GM12878 (cell line): ENCODE data around the gene ABHD1. TPM values are rescaled to one million over a fixed set of nuclear protein-coding genes. Genes with fewer than 3 reads are reported as not detected.

Experiments used
- ATAC-seq: fragments of 200-7000 bp; cut with Tn5 transposase; 3 replicates; pipeline ENCODE4 v1.9.1; 2020; ENCODE audit warnings: mild to moderate bottlenecking, moderate library complexity
- BruUV-seq: library from RNA; stranded (reverse); fragments of 400-500 nt; replicated peaks from 2 replicates; lab custom pipeline; 2021; lab: Mats Ljungman, UMichigan
- CTCF ChIA-PET: fragments of 300-600 bp; sonication (Branson Sonifier 250); formaldehyde crosslinking; extraction: SDS; loops from one replicate; lab custom pipeline; 2021; ENCODE audit warnings: inconsistent platforms; lab: Yijun Ruan, JAX
- POLR2A ChIA-PET: fragments of 350-600 bp; formaldehyde crosslinking; extraction: SDS; loops from one replicate; lab custom pipeline; 2021; ENCODE audit warnings: inconsistent platforms; lab: Charles Lee
- RAD21 ChIA-PET: fragments of 300-600 bp; sonication (Branson Sonifier 250); formaldehyde crosslinking; loops from one replicate; lab custom pipeline; 2023; ENCODE audit warnings: antibody characterized with exemption; ENCODE audit not compliant: unreplicated experiment; lab: Charles Lee
- SMC1A ChIA-PET: fragments of 300-600 bp; sonication (Branson Sonifier 250); formaldehyde crosslinking; loops from one replicate; lab custom pipeline; 2023; ENCODE audit not compliant: unreplicated experiment, uncharacterized antibody; lab: Charles Lee
- DNase-seq: peaks from one replicate; pipeline ENCODE4 v3.0.0-alpha.2; 2011; ENCODE audit warnings: low read depth, low spot score
- FAIRE-seq: peaks from 3 replicates; lab custom pipeline; 2011; peaks lifted over from hg19 to GRCh38; lab: Jason Lieb, UNC
- H2AFZ ChIP-seq: 2 replicates; pipeline ENCODE4 v1.6.0; 2011; ENCODE audit warnings: low read depth, low read length, control low read depth; ENCODE audit not compliant: control insufficient read depth
- H3K27ac ChIP-seq: 2 replicates; pipeline ENCODE4 v1.5.1; 2011; ENCODE audit warnings: control low read depth; ENCODE audit not compliant: control insufficient read depth, insufficient read depth
- H3K27me3 ChIP-seq, 2 experiments: replicated peaks in 1 of 2; 2 replicates each; pipeline versions ENCODE4 v1.6.0 to v1.6.1; 2011; ENCODE audit warnings: low read length in 1 of 2; ENCODE audit not compliant: control insufficient read depth in 2 of 2, insufficient read depth in 2 of 2
- H3K36me3 ChIP-seq, 2 experiments: 2 replicates each; pipeline ENCODE4 v1.5.1; 2011; ENCODE audit warnings: low read length in 1 of 2; ENCODE audit not compliant: control insufficient read depth in 2 of 2, insufficient read depth in 2 of 2
- H3K4me1 ChIP-seq: 2 replicates; pipeline ENCODE4 v1.6.1; 2011; ENCODE audit warnings: mild to moderate bottlenecking, low read length, moderate library complexity, mixed read lengths; ENCODE audit not compliant: control insufficient read depth, insufficient read depth
- H3K4me2 ChIP-seq: 2 replicates; pipeline ENCODE4 v1.6.0; 2011; ENCODE audit warnings: control low read depth; ENCODE audit not compliant: control insufficient read depth, insufficient read depth
- H3K4me3 ChIP-seq: fragments of 200-600 bp; sonication (generic); 2 replicates; pipeline ENCODE4 v1.5.1; 2016
- H3K79me2 ChIP-seq: 2 replicates; pipeline ENCODE4 v1.6.0; 2011; ENCODE audit warnings: low read length; ENCODE audit not compliant: control insufficient read depth, insufficient read depth
- H3K9ac ChIP-seq: 2 replicates; pipeline ENCODE4 v1.8.0; 2011; ENCODE audit warnings: low read length, control low read depth, mixed read lengths; ENCODE audit not compliant: control insufficient read depth, insufficient read depth
- H3K9me3 ChIP-seq: replicated peaks from 3 replicates; pipeline ENCODE4 v1.5.1; 2011; ENCODE audit warnings: mild to moderate bottlenecking, low read length; ENCODE audit not compliant: control insufficient read depth, insufficient read depth
- H4K20me1 ChIP-seq: 2 replicates; pipeline ENCODE4 v1.6.0; 2011; ENCODE audit not compliant: control insufficient read depth, insufficient read depth
- EED ChIP-seq: sonication (generic); IDR thresholded peaks from 2 replicates; pipeline ENCODE4 v1.6.1; 2016; ENCODE audit warnings: antibody characterized with exemption, low read depth
- IKZF1 ChIP-seq: fragments of 450-650 bp; conservative IDR thresholded peaks from 2 replicates; pipeline ENCODE4 v1.6.1; 2017; ENCODE audit warnings: antibody characterized with exemption, mild to moderate bottlenecking
- IRF4 ChIP-seq: IDR thresholded peaks from 2 replicates; pipeline ENCODE4 v1.6.1; 2011; ENCODE audit warnings: low read depth, low read length
- RELB ChIP-seq: fragments of 450-650 bp; IDR thresholded peaks from 2 replicates; pipeline ENCODE4 v1.6.1; 2017; ENCODE audit warnings: low read depth, mild to moderate bottlenecking, moderate library complexity
- RUNX3 ChIP-seq: IDR thresholded peaks from 2 replicates; pipeline ENCODE4 v1.6.1; 2012; ENCODE audit warnings: low read length, inconsistent platforms
- SMAD1 ChIP-seq: fragments of 450-650 bp; IDR thresholded peaks from 2 replicates; pipeline ENCODE4 v1.6.1; 2018; ENCODE audit warnings: mild to moderate bottlenecking, low read depth; ENCODE audit not compliant: partially characterized antibody
- SMC3 ChIP-seq: IDR thresholded peaks from 2 replicates; pipeline ENCODE4 v1.6.1; 2011; ENCODE audit warnings: low read length, improper control_type of control experiment, borderline replicate concordance
- SPI1 ChIP-seq: IDR thresholded peaks from 2 replicates; pipeline ENCODE4 v1.6.1; 2011; ENCODE audit warnings: low read depth, mild to moderate bottlenecking, low read length, moderate library complexity, borderline replicate concordance; ENCODE audit not compliant: insufficient read depth
- SREBF2 ChIP-seq: IDR thresholded peaks from 2 replicates; pipeline ENCODE4 v1.6.1; 2012; ENCODE audit warnings: mild to moderate bottlenecking, low read length
- TCF12 ChIP-seq: IDR thresholded peaks from 2 replicates; pipeline ENCODE4 v1.6.1; 2011; ENCODE audit warnings: low read depth, mild to moderate bottlenecking, low read length
- TCF3 ChIP-seq: IDR thresholded peaks from 2 replicates; pipeline ENCODE4 v1.6.1; 2012; ENCODE audit warnings: low read depth, mild to moderate bottlenecking, low read length, borderline replicate concordance; ENCODE audit not compliant: insufficient read depth
- ZNF207 ChIP-seq: fragments of 450-650 bp; IDR thresholded peaks from 2 replicates; pipeline ENCODE4 v1.6.1; 2014; ENCODE audit warnings: antibody characterized with exemption, mild to moderate bottlenecking, borderline replicate concordance
- WGBS: methylation state at CpG from one replicate; pipeline ENCODE4 v1.1.6; 2016; ENCODE audit warnings: low lambda C conversion rate; ENCODE audit not compliant: insufficient replicate concordance, insufficient coverage; ENCODE audit errors: missing lambda C conversion rate; 5-methylcytosine and 5-hydroxymethylcytosine counted together
- in situ Hi-C: fragments of 300-500 bp; cut with MboI; formaldehyde crosslinking; loops from 9 replicates; pipeline ENCODE4 v1.14.3; 2018; ENCODE audit warnings: mixed read lengths
- intact Hi-C: fragments of 100-400 bp; cut with micrococcal nuclease; formaldehyde crosslinking; loops from one replicate; pipeline ENCODE4 v1.14.2; 2022; ENCODE audit not compliant: unreplicated experiment
- polyA plus RNA-seq, 11 experiments: library from polyadenylated mRNA; depleted of rRNA in 4 of 11; unstranded in 6 of 11; stranded (reverse) in 5 of 11; fragments of >200 nt; fragmentation: Nextera tagmentation in 4 of 11; fragmentation: Illumina TruSeq in 1 of 11; extraction: Ambion mirVana in 4 of 11; extraction: Trizol in 1 of 11; gene quantifications; 1 replicate in 1 of 11; 2 replicates in 10 of 11; pipeline versions ENCODE4 v1.2.1 to v1.2.3, GENCODE V29; 2011 to 2016; ENCODE audit warnings: inconsistent platforms in 2 of 11, missing spikeins in 2 of 11, low read depth in 1 of 11
- total RNA-seq, 4 experiments: library from RNA; depleted of rRNA in 3 of 4; stranded (reverse); fragments of >200 nt in 3 of 4; fragmentation: Illumina TruSeq in 1 of 4; extraction: Trizol in 1 of 4; gene quantifications; 2 replicates each; pipeline versions ENCODE4 v1.2.1 to v1.2.3, GENCODE V29; 2013 to 2021

Gene ABHD1
- total and polyA plus RNA-seq, 10 of the 15 experiments (the other 5 are each of a cell fraction or from before 2014, with no cell fraction given): 0.04 to 0.35 (median 0.17) TPM; not detected in 2

DNA sequence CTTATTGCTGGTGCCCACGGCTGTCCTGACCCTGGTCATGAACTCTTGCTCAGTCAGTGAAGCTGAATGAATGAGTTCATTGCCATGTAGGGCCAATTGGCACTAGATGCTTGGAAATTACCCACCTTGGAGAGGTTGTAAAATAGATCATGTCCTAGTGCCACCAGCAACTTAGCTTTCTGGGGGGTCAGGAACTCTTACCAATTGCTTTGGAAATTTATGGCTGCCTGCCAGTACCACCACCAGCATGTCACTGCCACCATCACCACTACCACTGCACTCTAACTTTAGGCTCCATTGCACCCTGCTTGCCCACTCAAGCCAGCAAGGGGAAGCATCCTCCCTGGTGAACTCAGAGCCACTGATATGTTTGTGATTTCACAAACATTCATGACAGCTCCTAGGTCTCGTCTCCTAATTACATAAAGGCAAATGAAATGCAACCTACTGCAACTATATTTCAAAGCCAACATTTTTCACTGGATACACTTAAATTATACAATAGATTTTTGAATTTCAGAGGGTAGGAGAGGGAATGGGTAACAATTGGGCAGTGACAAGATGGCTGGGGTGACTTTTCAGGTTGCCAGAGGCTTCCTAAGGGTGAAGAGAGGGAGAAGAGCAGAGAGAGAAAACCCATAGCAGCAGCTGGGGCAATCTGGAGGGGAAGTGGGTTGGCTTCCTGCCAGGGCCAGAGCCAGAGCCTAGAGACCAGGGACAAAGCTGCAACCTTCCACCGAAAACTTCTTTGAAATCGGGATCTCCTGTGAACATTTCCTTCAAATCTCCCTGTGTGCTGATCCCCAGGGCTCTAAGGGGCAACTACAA, 48.7 kb upstream of the ABHD1 start:
- Histone ChIP-seq H3K4me3 (peak overlapping the region; percentile 31), H3K9ac (no peak overlapping the region), H3K4me2 (peak overlapping the region; percentile 61), H3K27ac (peak overlapping the region; percentile 74), H3K4me1 (peaks cover 41% of the 10 kb centered on the region), H2AFZ (peak overlapping the region; percentile 49), H3K9me3 (no peaks in the 10 kb centered on the region), H3K79me2 (peaks cover 16% of the 10 kb centered on the region), H3K36me3 (peaks cover 0 to 2% of the 10 kb centered on the region in 2 experiments; a peak in 1 of 4 replicates), H4K20me1 (no peaks in the 10 kb centered on the region), H3K27me3 (no peaks in the 10 kb centered on the region)
- ChIA-PET RAD21 (interaction anchor here (0.7 to 1.5 kb wide), 4 partner anchors 11 to 24 kb away, joined by 3 to 8 read pairs (median 4); partner anchors contain the start of genes AGBL5 and KHK), POLR2A (interaction anchor here (12.2 kb wide), 1 partner anchor 22 kb away, joined by 139 read pairs; the partner anchor contains the start of gene AGBL5), CTCF (interaction anchor here (1.0 to 4.0 kb wide), 5 partner anchors 7 to 24 kb away, joined by 4 to 36 read pairs (median 12); partner anchors contain the start of genes AGBL5 and KHK), SMC1A (interaction anchor here (0.8 to 5.4 kb wide), 4 partner anchors 10 to 33 kb away, joined by 3 to 33 read pairs (median 4); partner anchors contain the start of gene AGBL5)
- FAIRE-seq (no peak), ATAC-seq (no peak), DNase-seq (peak; percentile 46)
- in situ Hi-C loops (no loop called here), intact Hi-C loops (no loop called here)
- BruUV-seq: no TSS peak
- TF ChIP-seq IKZF1 (peak; percentile 32; the same call in 1 of the 2 replicates), SMAD1 (peak; percentile 50), RUNX3 (peak; percentile 45; the same call in 1 of the 2 replicates), TCF3 (peak; percentile 86), ZNF207 (no peak), RELB (0 out of 2 replicates have a peak, but pooled peaks have one; percentile 11), TCF12 (peak; percentile 88), SREBF2 (no peak), SMC3 (no peak), IRF4 (no peak), SPI1 (peak; percentile 20; the same call in 1 of the 2 replicates), EED (0 out of 2 replicates have a peak, but pooled peaks have one; percentile 32)
- 18% methylated on average over 4 of the region's 4 CpGs for WGBS
